ENCODE data around the gene RPH3AL.

RPH3AL gene

DNA sequence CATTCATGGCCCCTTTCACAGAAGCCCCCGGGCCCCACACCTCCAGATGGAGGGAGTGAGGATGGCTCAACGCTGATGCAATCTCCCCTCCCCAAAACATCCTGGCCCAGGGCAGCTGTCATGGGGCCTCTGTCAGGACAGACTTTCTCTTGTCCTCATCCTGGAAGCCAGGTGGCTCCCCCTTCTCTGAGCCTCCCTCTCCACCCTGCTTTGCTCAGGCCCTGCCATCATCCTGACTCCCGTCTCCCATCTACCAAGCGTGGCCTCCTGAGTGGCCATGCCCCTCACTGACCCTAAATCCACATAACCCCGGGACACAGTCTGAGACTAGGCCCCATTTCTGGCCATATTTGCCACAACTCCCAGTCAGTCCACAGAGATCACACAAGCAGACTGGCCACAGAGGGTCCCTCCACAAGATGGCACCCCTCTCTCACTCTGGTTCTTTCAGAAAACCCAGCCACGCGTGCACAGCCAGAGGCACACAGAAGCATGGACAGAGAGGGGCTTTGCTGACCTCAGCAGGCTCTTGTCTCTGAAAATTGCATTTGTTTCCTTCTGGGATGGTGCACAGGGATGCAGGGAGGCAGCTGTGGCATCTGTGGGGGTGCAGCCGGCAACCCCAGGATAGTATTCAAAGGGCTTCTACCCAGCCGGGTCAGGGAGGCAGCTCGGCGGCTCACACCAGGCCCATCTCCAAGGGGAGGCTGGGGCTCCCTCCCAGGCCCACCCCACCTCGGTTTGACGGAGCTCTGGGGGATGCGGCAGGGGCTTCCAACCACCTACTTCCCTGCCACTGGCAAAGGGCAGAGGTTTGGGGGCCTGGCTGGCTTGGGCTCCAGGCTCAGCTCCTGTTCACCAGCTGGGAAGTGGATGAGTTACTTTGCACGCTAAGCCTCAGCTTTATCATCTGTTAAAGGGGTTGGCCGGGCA is 188.0 kb downstream of the RPH3AL start:
- in situ Hi-C loops (cut with MboI; ENCODE audit: low pct_unique_long_range_greater_than_20kb, low sequenced_read_pairs, unreplicated experiment) = no loop called here
- TF ChIP-seq CTCF (IDR thresholded peaks at IDR 0.05; ENCODE audit: extremely low read depth, insufficient read depth, missing control alignments) = peak; percentile 44
- peak; percentile 59 for DNase-seq (ENCODE audit: low spot score)

DNA sequence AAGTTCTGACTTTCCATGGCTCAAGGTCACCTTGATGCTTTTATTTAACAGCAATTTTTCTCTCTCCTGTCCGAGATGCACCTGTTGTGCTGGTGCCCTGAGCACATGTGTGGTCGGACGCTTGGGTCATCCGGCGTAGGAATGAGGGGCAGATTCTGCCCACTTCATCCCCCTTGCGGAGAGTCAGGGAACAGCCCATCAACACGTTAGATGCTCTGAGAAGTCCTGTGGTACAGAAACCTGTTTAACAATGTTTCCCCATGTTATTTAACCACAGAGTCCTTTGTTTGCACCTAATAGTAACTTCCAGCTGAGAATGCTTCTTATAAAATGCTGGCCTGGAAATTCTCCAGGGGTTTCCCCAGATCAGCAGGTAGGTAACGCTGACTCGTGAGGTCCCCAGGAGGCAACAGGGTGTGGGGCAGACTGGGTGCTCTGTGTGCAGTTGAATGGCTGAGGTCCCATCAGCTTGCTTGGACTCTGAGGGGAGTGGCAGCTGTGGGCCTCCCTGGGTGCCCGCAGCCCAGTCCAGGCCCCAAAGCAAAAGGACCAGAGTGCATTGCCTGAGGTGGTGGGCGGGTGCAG is 189.0 kb downstream of the RPH3AL start:
- in situ Hi-C loops (cut with MboI; ENCODE audit: low pct_unique_long_range_greater_than_20kb, low sequenced_read_pairs, unreplicated experiment) = no loop called here
- no peak for DNase-seq (ENCODE audit: low spot score)
- no peak for TF ChIP-seq CTCF (IDR thresholded peaks at IDR 0.05; ENCODE audit: extremely low read depth, insufficient read depth, missing control alignments)

- in situ Hi-C loops (cut with MboI; ENCODE audit: low pct_unique_long_range_greater_than_20kb, low sequenced_read_pairs, unreplicated experiment) = no loop called here
- DNase-seq (ENCODE audit: low spot score) = no peak
- TF ChIP-seq CTCF (IDR thresholded peaks at IDR 0.05; ENCODE audit: extremely low read depth, insufficient read depth, missing control alignments) = no peak
These were observed 189.9 kb downstream of the RPH3AL start for GRCh38 chr17:162689-163088.

Measured in GM13977 (cell line).